Tibial nerve (tissue), 4 donors: ENCODE results near the gene NOTCH4. TPM values are rescaled to one million over a fixed set of nuclear protein-coding genes. Genes with fewer than 3 reads are reported as not detected.
"Not testable (repeated sequence)": the region's sequence is repeated elsewhere in the genome, so short reads cannot be mapped to it uniquely, and the experiment has no call there.

ENCODE experiments used
- DNase-seq, 2 donors: peaks; one replicate each; pipeline ENCODE4 v3.0.0-alpha.2; 2019; ENCODE audit warnings: low spot score in 2 of 2
- H3K27ac ChIP-seq, 4 donors: fragments of 200-600 bp; sonication (generic) in 3 of 4; one replicate each; pipeline ENCODE4 v1.5.1; 2017 to 2019; ENCODE audit warnings: mild to moderate bottlenecking in 1 of 4
- H3K27me3 ChIP-seq, 2 donors: fragments of 200-600 bp; sonication (generic) in 1 of 2; one replicate each; pipeline versions ENCODE4 v1.5.1 to v1.6.0; 2017 to 2019
- H3K36me3 ChIP-seq, 3 donors: fragments of 200-600 bp; sonication (generic); one replicate each; pipeline ENCODE4 v1.5.1; 2018 to 2019
- H3K4me1 ChIP-seq, 4 donors: fragments of 200-600 bp; sonication (generic) in 3 of 4; one replicate each; pipeline ENCODE4 v1.5.1; 2017 to 2019
- H3K4me3 ChIP-seq, 4 donors: fragments of 200-600 bp; sonication (generic) in 3 of 4; one replicate each; pipeline ENCODE4 v1.5.1; 2017 to 2019; ENCODE audit warnings: mild to moderate bottlenecking in 1 of 4, moderate library complexity in 1 of 4
- H3K9me3 ChIP-seq, 4 donors: fragments of 200-600 bp; sonication (generic) in 3 of 4; one replicate each; pipeline ENCODE4 v1.5.1; 2017 to 2019
- CTCF ChIP-seq, 5 experiments: fragments of 200-600 bp in 3 of 5; fragments of 450-650 bp in 2 of 5; sonication (generic) in 3 of 5; IDR thresholded peaks; one replicate each; pipeline ENCODE4 v1.5.1; 2016 to 2019; ENCODE audit warnings: antibody characterized with exemption in 5 of 5, mild to moderate bottlenecking in 3 of 5, moderate library complexity in 2 of 5
- EP300 ChIP-seq, 2 donors: sonication (generic); formaldehyde crosslinking; IDR thresholded peaks; one replicate each; pipeline ENCODE4 v1.6.1; 2017; ENCODE audit warnings: antibody characterized with exemption in 2 of 2, mild to moderate bottlenecking in 1 of 2
- POLR2A ChIP-seq, 2 donors: fragments of 450-650 bp; IDR thresholded peaks; one replicate each; pipeline ENCODE4 v1.6.1; 2017; ENCODE audit warnings: antibody characterized with exemption in 2 of 2, mild to moderate bottlenecking in 2 of 2, moderate library complexity in 2 of 2
- WGBS, 2 donors: methylation state at CpG; one replicate each; pipeline ENCODE4 v1.1.5; 2018; 5-methylcytosine and 5-hydroxymethylcytosine counted together
- total RNA-seq, 4 donors: library from RNA; depleted of rRNA; stranded (reverse); fragments of >200 nt; gene quantifications; one replicate each; pipeline ENCODE4 v1.1.0, GENCODE V29; 2016

Gene NOTCH4
- total RNA-seq, 4 donors from 2014 or later: 22.4 to 50.2 (median 31.9) TPM

- Histone ChIP-seq H3K9me3 (no peaks in the 10 kb centered on the region), H3K27me3 (no peaks in the 10 kb centered on the region), H3K4me3 (no peak overlapping the region), H3K27ac (no peak overlapping the region), H3K4me1 (no peaks in the 10 kb centered on the region), H3K36me3 (no peaks in the 10 kb centered on the region)
- WGBS, 2 donors: 79 to 80% methylated on average over 12 of the region's 12 CpGs
- no peak for DNase-seq
- TF ChIP-seq CTCF (IDR thresholded peaks at IDR 0.05): no peak
- TF ChIP-seq EP300 (IDR thresholded peaks at IDR 0.05): no peak
- no peak for TF ChIP-seq POLR2A (IDR thresholded peaks at IDR 0.05)
These were observed 11.6 kb downstream of the NOTCH4 start for GRCh38 chr6:32212076-32212760.

- not testable (repeated sequence) for H3K27ac ChIP-seq, DNase-seq, H3K4me1 ChIP-seq, H3K36me3 ChIP-seq, H3K27me3 ChIP-seq, H3K9me3 ChIP-seq, H3K4me3 ChIP-seq
- WGBS, 2 donors: 85% methylated on average over 4 of the region's 4 CpGs
These were observed 12.4 kb downstream of the NOTCH4 start for GRCh38 chr6:32211432-32211831.

- H3K36me3 ChIP-seq: no peaks in the 10 kb centered on the region
- no peak overlapping the region for H3K4me3 ChIP-seq
- H3K27me3 ChIP-seq: no peaks in the 10 kb centered on the region
- DNase-seq: no peak
- 77 to 79% methylated on average over 5 of the region's 5 CpGs for WGBS, 2 donors
- TF ChIP-seq POLR2A (IDR thresholded peaks at IDR 0.05) (no peak), CTCF (IDR thresholded peaks at IDR 0.05) (no peak), EP300 (IDR thresholded peaks at IDR 0.05) (no peak)
- no peak overlapping the region for H3K27ac ChIP-seq
- H3K9me3 ChIP-seq: no peaks in the 10 kb centered on the region
- H3K4me1 ChIP-seq: no peaks in the 10 kb centered on the region
These were observed 13.7 kb downstream of the NOTCH4 start for GRCh38 chr6:32210191-32210601.

- TF ChIP-seq CTCF (IDR thresholded peaks at IDR 0.05): no peak
- no peak for TF ChIP-seq EP300 (IDR thresholded peaks at IDR 0.05)
- no peak for TF ChIP-seq POLR2A (IDR thresholded peaks at IDR 0.05)
- no peaks in the 10 kb centered on the region for H3K27me3 ChIP-seq
- H3K4me1 ChIP-seq: no peaks in the 10 kb centered on the region
- WGBS, 2 donors: 90 to 93% methylated on average over 1 of the region's 1 CpG
- no peaks in the 10 kb centered on the region for H3K9me3 ChIP-seq
- H3K4me3 ChIP-seq: no peak overlapping the region
- H3K36me3 ChIP-seq: no peaks in the 10 kb centered on the region
- no peak overlapping the region for H3K27ac ChIP-seq
- DNase-seq: no peak
These were observed 14.9 kb downstream of the NOTCH4 start for GRCh38 chr6:32208996-32209395.

GRCh38 chr6:32204268-32204715 lies 19.6 kb downstream of the NOTCH4 start:
- no peaks in the 10 kb centered on the region for H3K27me3 ChIP-seq
- no peaks in the 10 kb centered on the region for H3K9me3 ChIP-seq
- peak overlapping the region in 1 of 4 donors; percentile 59 for H3K27ac ChIP-seq
- TF ChIP-seq CTCF (IDR thresholded peaks at IDR 0.05) (no peak), EP300 (IDR thresholded peaks at IDR 0.05) (no peak), POLR2A (IDR thresholded peaks at IDR 0.05) (no peak)
- no peak overlapping the region for H3K4me3 ChIP-seq
- WGBS, 2 donors: 87 to 98% methylated on average over 3 of the region's 3 CpGs
- H3K4me1 ChIP-seq: no peaks in the 10 kb centered on the region
- H3K36me3 ChIP-seq: no peaks in the 10 kb centered on the region
- DNase-seq: no peak
